Endothelial cell of umbilical vein (primary cell): Measurements from ENCODE around the gene ARMH1. TPM values are rescaled to one million over a fixed set of nuclear protein-coding genes. Genes with fewer than 3 reads are reported as not detected.

ENCODE experiments used
- BruUV-seq: library from RNA; stranded (reverse); fragments of 400-500 nt; replicated peaks from 2 replicates; lab custom pipeline; 2021; lab: Mats Ljungman, UMichigan
- CTCF ChIA-PET: fragments of 300-600, 350-600 bp; sonication (Branson Sonifier 250); formaldehyde crosslinking; loops from one replicate; lab custom pipeline; 2021; ENCODE audit warnings: antibody characterized with exemption, inconsistent platforms; lab: Charles Lee
- POLR2A ChIA-PET: fragments of 300-600, 350-600 bp; sonication (Branson Sonifier 250); formaldehyde crosslinking; loops from one replicate; lab custom pipeline; 2021; ENCODE audit warnings: antibody characterized with exemption, inconsistent platforms; lab: Charles Lee
- DNase-seq: peaks from one replicate; pipeline ENCODE4 v3.0.0-alpha.2; 2011; ENCODE audit warnings: low read depth, low spot score
- FAIRE-seq: peaks from 2 replicates; lab custom pipeline; 2011; peaks lifted over from hg19 to GRCh38; lab: Jason Lieb, UNC
- H2AFZ ChIP-seq: 2 replicates; pipeline ENCODE4 v1.6.0; 2012; ENCODE audit warnings: low read depth, low read length, control low read depth, inconsistent platforms
- H3K27ac ChIP-seq: 2 replicates; pipeline ENCODE4 v1.5.1; 2011; ENCODE audit warnings: low read depth, mild to moderate bottlenecking, control low read depth, low read length, moderate library complexity; ENCODE audit not compliant: insufficient read depth
- H3K27me3 ChIP-seq, 2 experiments: 2 replicates each; pipeline versions ENCODE4 v1.6.0 to v1.6.1; 2011; ENCODE audit warnings: low read length in 2 of 2, mixed read lengths in 1 of 2; ENCODE audit not compliant: control insufficient read depth in 2 of 2, insufficient read depth in 2 of 2
- H3K36me3 ChIP-seq, 2 experiments: 2 replicates in 1 of 2; 3 replicates in 1 of 2; pipeline ENCODE4 v1.5.1; 2011; ENCODE audit warnings: low read length in 2 of 2, mild to moderate bottlenecking in 1 of 2, moderate library complexity in 1 of 2; ENCODE audit not compliant: control insufficient read depth in 2 of 2, insufficient read depth in 2 of 2; ENCODE audit errors: extremely low read depth in 1 of 2
- H3K4me1 ChIP-seq: 3 replicates; pipeline ENCODE4 v1.5.1; 2011; ENCODE audit warnings: mild to moderate bottlenecking, low read length; ENCODE audit not compliant: control insufficient read depth, insufficient read depth; ENCODE audit errors: extremely low read depth
- H3K4me2 ChIP-seq: 2 replicates; pipeline ENCODE4 v1.6.1; 2011; ENCODE audit warnings: low read length, control low read depth, mixed read lengths; ENCODE audit not compliant: insufficient read depth
- H3K4me3 ChIP-seq, 3 experiments: fragments of 200-600 bp in 1 of 3; sonication (generic), shearing (Covaris generic) in 1 of 3; replicated peaks in 1 of 3; 2 replicates each; pipeline ENCODE4 v1.5.1; 2011 to 2016; ENCODE audit warnings: control low read depth in 3 of 3, low read length in 3 of 3, mild to moderate bottlenecking in 2 of 3, inconsistent platforms in 1 of 3, low read depth in 1 of 3, moderate library complexity in 1 of 3; ENCODE audit not compliant: insufficient read depth in 1 of 3
- H3K79me2 ChIP-seq: 2 replicates; pipeline ENCODE4 v1.6.0; 2012; ENCODE audit warnings: low read length, inconsistent platforms; ENCODE audit not compliant: control insufficient read depth, insufficient read depth
- H3K9ac ChIP-seq: replicated peaks from 2 replicates; pipeline ENCODE3; 2011; ENCODE audit warnings: low read length, control low read depth; ENCODE audit not compliant: insufficient read depth; ENCODE audit errors: extremely low read depth
- H3K9me1 ChIP-seq: replicated peaks from 3 replicates; pipeline ENCODE4 v1.6.0; 2011; ENCODE audit warnings: mild to moderate bottlenecking, low read length; ENCODE audit not compliant: control insufficient read depth, insufficient read depth; ENCODE audit errors: extremely low read depth
- H3K9me3 ChIP-seq: replicated peaks from 2 replicates; pipeline ENCODE4 v1.5.1; 2012; ENCODE audit warnings: low read length, inconsistent platforms; ENCODE audit not compliant: control insufficient read depth, insufficient read depth
- H4K20me1 ChIP-seq: replicated peaks from 2 replicates; pipeline ENCODE3; 2011; ENCODE audit warnings: mild to moderate bottlenecking, low read length; ENCODE audit not compliant: control insufficient read depth, insufficient read depth; ENCODE audit errors: extremely low read depth
- CTCF ChIP-seq, 2 donors: IDR thresholded peaks; 1 replicate in 1 of 2; 2 replicates in 1 of 2; pipeline ENCODE4 v1.5.1; 2011; ENCODE audit warnings: low read length in 2 of 2, mild to moderate bottlenecking in 2 of 2, moderate library complexity in 2 of 2, control low read depth in 1 of 2, inconsistent platforms in 1 of 2, low read depth in 1 of 2; ENCODE audit not compliant: insufficient read depth in 1 of 2; ENCODE audit errors: extremely low read depth in 1 of 2
- EZH2 ChIP-seq: IDR thresholded peaks from 2 replicates; pipeline ENCODE4 v1.6.1; 2012; ENCODE audit warnings: borderline replicate concordance, low read depth, mild to moderate bottlenecking, moderate library complexity, low read length, inconsistent platforms; ENCODE audit not compliant: severe bottlenecking
- FOS ChIP-seq: IDR thresholded peaks from 2 replicates; pipeline ENCODE4 v1.6.1; 2011; ENCODE audit warnings: mild to moderate bottlenecking, low read length, moderate library complexity, borderline replicate concordance; ENCODE audit not compliant: insufficient read depth
- GATA2 ChIP-seq: IDR thresholded peaks from 2 replicates; pipeline ENCODE4 v1.7.0; 2011; ENCODE audit warnings: low read depth, mild to moderate bottlenecking, moderate library complexity, mixed read lengths, low read length; ENCODE audit not compliant: insufficient read length, insufficient read depth
- MAX ChIP-seq: IDR thresholded peaks from 2 replicates; pipeline ENCODE4 v1.6.1; 2011; ENCODE audit not compliant: insufficient read depth, insufficient read length
- MYC ChIP-seq: IDR thresholded peaks from one replicate; pipeline ENCODE4 v1.6.1; 2011; ENCODE audit warnings: mild to moderate bottlenecking, low read depth, low read length
- POLR2A ChIP-seq: IDR thresholded peaks from 2 replicates; pipeline ENCODE4 v1.6.1; 2012; ENCODE audit warnings: low read depth, mild to moderate bottlenecking, control low read depth, low read length
- dilution Hi-C: fragments of 300-500 bp; cut with MboI; formaldehyde crosslinking; loops from one replicate; pipeline ENCODE4 v1.15.0; 2019; ENCODE audit warnings: low sequenced_read_pairs; ENCODE audit not compliant: extremely low pct_ligation_motif_present
- intact Hi-C: fragments of 100-400 bp; cut with micrococcal nuclease; formaldehyde crosslinking; loops from one replicate; pipeline ENCODE4 v1.10.0; 2022
- polyA plus RNA-seq, 4 experiments: library from polyadenylated mRNA; depleted of rRNA in 3 of 4; stranded (reverse) in 3 of 4; unstranded in 1 of 4; fragments of >200 nt; gene quantifications; 2 replicates each; pipeline versions ENCODE4 v1.2.1 to v1.2.3, GENCODE V29; 2011 to 2012; ENCODE audit warnings: missing spikeins in 1 of 4
- total RNA-seq: library from RNA; stranded (reverse); gene quantifications from 2 replicates; pipeline ENCODE4 v1.2.3, GENCODE V29; 2021

Gene ARMH1
- total and polyA plus RNA-seq, 2 donors (not counting 3 experiments of a cell fraction or from before 2014, with no cell fraction given) = 0.17 TPM; not detected in 1

- Histone ChIP-seq H3K4me3 (no peak overlapping the region), H3K9me3 (no peaks in the 10 kb centered on the region), H4K20me1 (no peaks in the 10 kb centered on the region), H3K79me2 (no peaks in the 10 kb centered on the region), H2AFZ (no peak overlapping the region), H3K27me3 (peaks cover 0 to 4% of the 10 kb centered on the region in 2 experiments), H3K9ac (no peak overlapping the region), H3K9me1 (no peaks in the 10 kb centered on the region), H3K4me2 (no peak overlapping the region), H3K27ac (no peak overlapping the region), H3K36me3 (no peaks in the 10 kb centered on the region), H3K4me1 (peaks cover 2% of the 10 kb centered on the region)
- BruUV-seq = no TSS peak
- CTCF ChIA-PET = interaction anchor here (1.1 to 1.4 kb wide), 2 partner anchors 29 to 42 kb away, joined by 3 read pairs; partner anchors contain the start of gene RPS8
- no peak for FAIRE-seq
- dilution Hi-C loops = no loop called here
- no peak for DNase-seq
- TF ChIP-seq GATA2 = no peak
- no peak for TF ChIP-seq FOS
- no peak for TF ChIP-seq MAX
- no peak for TF ChIP-seq MYC
- no peak for TF ChIP-seq CTCF (IDR thresholded peaks at IDR 0.05; ENCODE audit: extremely low read depth in 1 of 2, insufficient read depth in 1 of 2, low read depth in 1 of 2, low read length in 2 of 2)
- TF ChIP-seq POLR2A = no peak
- TF ChIP-seq EZH2 = no peak
- intact Hi-C loops = loop anchor here (5.0 kb wide), 1 partner anchor 279 kb away; the partner anchor contains the start of genes HECTD3 and UROD
- POLR2A ChIA-PET = interaction anchor here (0.9 kb wide), 1 partner anchor 12 kb away, joined by 3 read pairs; no protein-coding TSS in a partner anchor
Observed at GRCh38 chr1:44733365-44733764, 58.9 kb downstream of the ARMH1 start.
